K562 (cell line): ENCODE results near the gene RNU1-2. TPM values are rescaled to one million over a fixed set of nuclear protein-coding genes. Genes with fewer than 3 reads are reported as not detected.
"Not testable (repeated sequence)": the region's sequence is repeated elsewhere in the genome, so short reads cannot be mapped to it uniquely, and the experiment has no call there.

Source experiments
- ATF4 ChIP-seq: fragments of 450-650 bp; formaldehyde crosslinking; IDR thresholded peaks from 2 replicates; pipeline ENCODE4 v1.4.0; 2022; ENCODE audit warnings: mild to moderate bottlenecking, moderate library complexity
- ATF7 ChIP-seq: fragments of 450-650 bp; IDR thresholded peaks from 2 replicates; pipeline ENCODE4 v1.7.1; 2014; ENCODE audit warnings: mild to moderate bottlenecking, moderate library complexity
- BACH1 ChIP-seq: fragments of 200-800 bp; sonication (Bioruptor generic); IDR thresholded peaks from 2 replicates; pipeline ENCODE4 v1.6.1; 2016; ENCODE audit warnings: missing genetic modification characterization, missing compliant biosample characterization
- CBFA2T2 ChIP-seq: fragments of 450-650 bp; conservative IDR thresholded peaks from 2 replicates; pipeline ENCODE4 v1.6.1; 2017; ENCODE audit warnings: mild to moderate bottlenecking
- CCNT2 ChIP-seq: IDR thresholded peaks from 2 replicates; pipeline ENCODE4 v1.6.1; 2011; ENCODE audit warnings: borderline replicate concordance, low read depth, mild to moderate bottlenecking, moderate library complexity, mixed read lengths, low read length; ENCODE audit not compliant: insufficient read length; ENCODE audit errors: extremely low read depth
- CXXC5 ChIP-seq: fragments of 250-450 bp; sonication (Bioruptor Pico); IDR thresholded peaks from 2 replicates; pipeline ENCODE4 v1.8.0; 2022; ENCODE audit warnings: inconsistent platforms, mild to moderate bottlenecking, moderate library complexity
- HDAC2 ChIP-seq: fragments of 450-650 bp; IDR thresholded peaks from 2 replicates; pipeline ENCODE4 v1.6.1; 2016; ENCODE audit warnings: mild to moderate bottlenecking
- KLF16 ChIP-seq: IDR thresholded peaks from 2 replicates; pipeline ENCODE4 v1.6.1; 2016; ENCODE audit warnings: antibody characterized with exemption
- MEF2D ChIP-seq: conservative IDR thresholded peaks from 2 replicates; pipeline ENCODE4 v1.6.1; 2016; ENCODE audit warnings: low read depth, missing genetic modification characterization, missing compliant biosample characterization
- MTA1 ChIP-seq: fragments of 450-650 bp; IDR thresholded peaks from 2 replicates; pipeline ENCODE4 v1.6.1; 2017; ENCODE audit warnings: borderline replicate concordance
- NCOR1 ChIP-seq: fragments of 450-650 bp; IDR thresholded peaks from 2 replicates; pipeline ENCODE4 v1.6.1; 2016; ENCODE audit warnings: mild to moderate bottlenecking, moderate library complexity
- PML ChIP-seq: IDR thresholded peaks from 2 replicates; pipeline ENCODE4 v1.6.1; 2012; ENCODE audit warnings: low read length, inconsistent platforms
- SMAD3 ChIP-seq: fragments of 450-650 bp; formaldehyde crosslinking; conservative IDR thresholded peaks from 2 replicates; pipeline ENCODE4 v1.4.0; 2020; ENCODE audit warnings: mild to moderate bottlenecking
- SMARCA4 ChIP-seq: fragments of 450-650 bp; IDR thresholded peaks from 2 replicates; pipeline ENCODE4 v1.6.1; 2016
- TEAD4 ChIP-seq, 2 experiments: sonication (generic) in 1 of 2; formaldehyde crosslinking in 1 of 2; IDR thresholded peaks; 2 replicates each; pipeline versions ENCODE4 v1.6.1 to v1.8.0; 2012 to 2022; ENCODE audit warnings: borderline replicate concordance in 1 of 2, inconsistent platforms in 1 of 2, low read length in 1 of 2, mild to moderate bottlenecking in 1 of 2, missing genetic modification reagents in 1 of 2
- ZNF384 ChIP-seq: IDR thresholded peaks from 2 replicates; pipeline ENCODE4 v1.6.1; 2012; ENCODE audit warnings: low read depth, low read length, improper control_type of control experiment
- ZNF639 ChIP-seq, 2 experiments: fragments of 200-800 bp in 1 of 2; sonication (Bioruptor generic) in 1 of 2; sonication (generic) in 1 of 2; formaldehyde crosslinking in 1 of 2; IDR thresholded peaks in 1 of 2; conservative IDR thresholded peaks in 1 of 2; 2 replicates each; pipeline versions ENCODE4 v1.5.0 to v1.6.1; 2016 to 2020; ENCODE audit warnings: missing compliant biosample characterization in 1 of 2, missing genetic modification characterization in 1 of 2, missing genetic modification reagents in 1 of 2
- polyA plus RNA-seq, 8 experiments: library from polyadenylated mRNA; depleted of rRNA in 4 of 8; stranded (reverse) in 5 of 8; unstranded in 3 of 8; fragments of >200 nt; fragmentation: Nextera tagmentation in 2 of 8; fragmentation: Illumina TruSeq in 1 of 8; extraction: Ambion mirVana in 2 of 8; extraction: Trizol in 1 of 8; gene quantifications; 2 replicates each; pipeline versions ENCODE4 v1.2.1 to v1.2.3, GENCODE V29; 2011 to 2014; ENCODE audit warnings: inconsistent platforms in 1 of 8, missing spikeins in 1 of 8
- total RNA-seq, 7 experiments: library from RNA; depleted of rRNA in 6 of 7; stranded (reverse); fragments of >200 nt in 6 of 7; fragmentation: Illumina TruSeq in 2 of 7; extraction: Trizol in 2 of 7; gene quantifications; 2 replicates each; pipeline versions ENCODE4 v1.2.1 to v1.2.3, GENCODE V29; 2011 to 2021; ENCODE audit warnings: low replicate concordance in 1 of 7
- TF ChIP-seq, protein P1 (sequence below), 2 experiments: fragments of 450-650 bp; IDR thresholded peaks; 2 replicates each; pipeline ENCODE4 v1.6.1; 2016; ENCODE audit warnings: mild to moderate bottlenecking in 2 of 2, borderline replicate concordance in 1 of 2, low read depth in 1 of 2, moderate library complexity in 1 of 2

Gene RNU1-2
- total and polyA plus RNA-seq, 9 of the 15 experiments (the other 6 are each of a cell fraction or from before 2014, with no cell fraction given) = under 0.01 to 32,823 (median 2,538) TPM; not detected in 4

- TF ChIP-seq, protein P1, sequence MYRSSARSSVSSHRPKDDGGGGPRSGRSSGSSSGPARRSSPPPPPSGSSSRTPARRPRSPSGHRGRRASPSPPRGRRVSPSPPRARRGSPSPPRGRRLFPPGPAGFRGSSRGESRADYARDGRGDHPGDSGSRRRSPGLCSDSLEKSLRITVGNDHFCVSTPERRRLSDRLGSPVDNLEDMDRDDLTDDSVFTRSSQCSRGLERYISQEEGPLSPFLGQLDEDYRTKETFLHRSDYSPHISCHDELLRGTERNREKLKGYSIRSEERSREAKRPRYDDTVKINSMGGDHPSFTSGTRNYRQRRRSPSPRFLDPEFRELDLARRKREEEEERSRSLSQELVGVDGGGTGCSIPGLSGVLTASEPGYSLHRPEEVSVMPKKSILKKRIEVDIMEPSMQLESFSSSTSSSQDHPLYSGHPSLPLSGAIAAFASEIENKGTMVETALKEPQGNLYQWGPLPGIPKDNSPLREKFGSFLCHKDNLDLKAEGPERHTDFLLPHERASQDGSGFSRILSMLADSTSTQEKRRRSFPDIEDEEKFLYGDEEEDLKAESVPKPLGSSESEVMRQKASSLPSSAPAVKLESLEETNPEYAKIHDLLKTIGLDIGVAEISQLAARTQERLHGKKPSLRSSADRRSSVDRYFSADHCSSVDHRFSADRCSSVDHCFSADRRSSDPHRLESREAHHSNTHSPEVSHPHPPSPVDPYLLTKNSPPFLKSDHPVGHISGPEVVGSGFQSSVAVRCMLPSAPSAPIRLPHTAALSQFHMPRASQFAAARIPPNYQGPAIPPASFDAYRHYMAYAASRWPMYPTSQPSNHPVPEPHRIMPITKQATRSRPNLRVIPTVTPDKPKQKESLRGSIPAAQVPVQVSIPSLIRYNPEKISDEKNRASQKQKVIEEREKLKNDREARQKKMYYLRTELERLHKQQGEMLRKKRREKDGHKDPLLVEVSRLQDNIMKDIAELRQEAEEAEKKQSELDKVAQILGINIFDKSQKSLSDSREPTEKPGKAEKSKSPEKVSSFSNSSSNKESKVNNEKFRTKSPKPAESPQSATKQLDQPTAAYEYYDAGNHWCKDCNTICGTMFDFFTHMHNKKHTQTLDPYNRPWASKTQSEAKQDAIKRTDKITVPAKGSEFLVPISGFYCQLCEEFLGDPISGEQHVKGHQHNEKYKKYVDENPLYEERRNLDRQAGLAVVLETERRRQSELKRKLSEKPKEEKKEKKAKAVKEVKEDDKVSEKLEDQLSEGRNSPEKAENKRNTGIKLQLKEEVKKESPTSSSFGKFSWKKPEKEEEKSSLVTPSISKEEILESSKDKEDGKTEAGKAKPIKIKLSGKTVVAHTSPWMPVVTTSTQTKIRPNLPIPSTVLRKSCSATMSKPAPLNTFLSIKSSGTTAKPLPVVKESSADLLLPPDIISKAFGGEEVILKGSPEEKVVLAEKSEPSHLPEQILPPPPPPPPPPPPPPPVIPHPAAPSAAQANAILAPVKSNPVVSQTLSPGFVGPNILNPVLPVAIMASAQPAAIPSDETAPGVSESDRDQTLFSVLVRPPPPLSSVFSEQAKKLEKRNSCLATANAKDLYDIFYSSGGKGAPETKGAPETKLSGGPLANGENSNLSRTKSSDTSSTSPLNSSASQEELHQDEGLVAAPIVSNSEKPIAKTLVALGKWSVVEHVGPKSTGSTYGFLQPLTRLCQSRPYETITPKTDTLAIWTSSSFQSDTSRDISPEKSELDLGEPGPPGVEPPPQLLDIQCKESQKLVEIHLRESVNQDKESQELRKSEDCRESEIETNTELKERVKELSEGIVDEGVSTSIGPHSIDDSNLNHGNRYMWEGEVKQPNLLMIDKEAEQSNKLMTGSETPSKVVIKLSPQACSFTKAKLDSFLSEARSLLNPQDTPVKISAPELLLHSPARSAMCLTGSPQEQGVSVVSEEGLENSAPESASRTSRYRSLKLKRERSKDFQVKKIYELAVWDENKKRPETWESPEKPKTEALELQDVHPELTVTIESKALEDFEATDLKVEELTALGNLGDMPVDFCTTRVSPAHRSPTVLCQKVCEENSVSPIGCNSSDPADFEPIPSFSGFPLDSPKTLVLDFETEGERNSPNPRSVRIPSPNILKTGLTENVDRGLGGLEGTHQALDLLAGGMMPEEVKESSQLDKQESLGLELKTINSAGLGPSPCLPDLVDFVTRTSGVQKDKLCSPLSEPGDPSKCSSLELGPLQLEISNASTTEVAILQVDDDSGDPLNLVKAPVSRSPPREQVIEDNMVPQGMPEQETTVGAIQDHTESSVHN (IDR thresholded peaks at IDR 0.05; ENCODE audit: borderline replicate concordance in 1 of 2, low read depth in 1 of 2) = peak in 1 of 2 experiments; percentile 48; a peak in 1 of 4 replicates
- peak; percentile 74 for TF ChIP-seq CBFA2T2
- TF ChIP-seq HDAC2 = peak; percentile 88
- TF ChIP-seq CXXC5 (CRISPR knock-in tag) = peak; percentile 67
- peak; percentile 61; the same call in 1 of the 2 replicates for TF ChIP-seq MTA1
- peak; percentile 80 for TF ChIP-seq TEAD4 (IDR thresholded peaks at IDR 0.05; ENCODE audit: low read length)
- TF ChIP-seq TEAD4 (CRISPR knock-in tag; IDR thresholded peaks at IDR 0.05; ENCODE audit: borderline replicate concordance) = not testable (repeated sequence)
- peak; percentile 85 for TF ChIP-seq ZNF384
- TF ChIP-seq SMAD3 (CRISPR knock-in tag) = peak; percentile 52; the same call in 1 of the 2 replicates
- TF ChIP-seq MEF2D (tag) = peak; percentile 66
- 0 out of 4 replicates have a peak, but pooled peaks of 1 of the 2 experiments have one; percentile 31 for TF ChIP-seq ZNF639 (CRISPR knock-in tag; conservative IDR thresholded peaks at IDR 0.05 in 1 of 2, IDR thresholded peaks at IDR 0.05 in 1 of 2)
- peak; percentile 70 for TF ChIP-seq NCOR1
- TF ChIP-seq SMARCA4 = peak; percentile 91
- peak; percentile 30; the same call in 1 of the 2 replicates for TF ChIP-seq BACH1
- peak; percentile 88 for TF ChIP-seq ATF4 (CRISPR knock-in tag)
- peak; percentile 89 for TF ChIP-seq KLF16
- TF ChIP-seq ATF7 = peak; percentile 74; the same call in 1 of the 2 replicates
- peak; percentile 49 for TF ChIP-seq CCNT2
- peak; percentile 42; the same call in 1 of the 2 replicates for TF ChIP-seq PML
Measured at GRCh38 chr1:16890539-16891021, 5.2 kb upstream of the RNU1-2 start (continued).
